Astrocyte of the cerebellum (primary cell): ENCODE measurements around the gene KCTD14.
A peak's percentile ranks its signal among the peaks of the same experiment; 100 is the strongest.

Experiments
- DNase-seq: peaks from one replicate; pipeline ENCODE4 v3.0.0-alpha.2; 2011; ENCODE audit warnings: low read depth
- H3K4me3 ChIP-seq: 2 replicates; pipeline ENCODE4 v1.5.1; 2011; ENCODE audit warnings: mild to moderate bottlenecking, low read depth, low read length, moderate library complexity
- CTCF ChIP-seq: IDR thresholded peaks from 2 replicates; pipeline ENCODE4 v1.5.1; 2012; ENCODE audit warnings: low read length, low read depth, moderate library complexity, mild to moderate bottlenecking; ENCODE audit errors: missing control alignments
- in situ Hi-C: cut with HindIII; loops from 2 replicates; pipeline ENCODE4 v1.10.0; 2017; ENCODE audit warnings: low sequenced_read_pairs

KCTD14 gene

DNA sequence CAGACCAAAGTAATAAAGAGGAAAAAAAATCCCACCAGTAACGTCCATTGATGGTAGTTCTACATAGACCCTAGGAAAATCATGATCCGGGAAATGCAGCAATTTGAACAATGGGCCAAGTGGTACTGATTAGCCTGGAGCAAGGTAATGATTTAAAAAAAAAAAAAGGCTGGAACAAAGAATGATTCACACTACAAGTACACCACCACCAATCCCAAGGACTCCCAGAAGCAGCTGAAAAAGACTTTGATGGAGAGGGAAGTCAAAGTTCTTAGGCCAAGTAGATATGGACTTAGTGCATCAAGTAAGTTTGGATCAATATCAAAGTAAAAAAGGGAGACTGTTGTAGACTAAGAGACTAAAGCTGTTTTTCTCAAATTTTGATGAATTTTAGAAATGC lies 11.8 kb downstream of the KCTD14 start:
- H3K4me3 ChIP-seq: no peak overlapping the region
- in situ Hi-C loops: no loop called here
- DNase-seq: no peak
- TF ChIP-seq CTCF: no peak

GRCh38 chr11:78010755-78011154 lies 12.3 kb downstream of the KCTD14 start:
- DNase-seq: no peak
- H3K4me3 ChIP-seq: no peak overlapping the region
- no peak for TF ChIP-seq CTCF
- in situ Hi-C loops: no loop called here

DNA sequence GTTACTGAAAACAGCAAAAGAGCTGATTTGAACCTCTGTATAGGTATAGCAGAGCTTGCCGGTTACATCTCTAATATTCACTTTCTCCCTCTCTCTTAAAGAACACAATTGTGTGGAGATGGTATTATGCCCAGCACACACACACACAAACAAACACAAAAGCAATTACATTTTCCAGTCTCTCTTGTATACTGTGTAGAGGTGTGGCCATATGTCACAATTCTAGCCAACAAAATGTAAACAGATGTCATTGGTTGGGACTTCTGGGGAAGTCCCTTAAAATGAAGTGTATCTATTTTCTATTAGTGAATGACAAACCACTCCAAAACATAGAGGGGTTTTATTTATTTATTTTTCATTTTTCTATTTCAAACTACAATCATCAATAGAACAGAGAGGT lies 12.8 kb downstream of the KCTD14 start:
- H3K4me3 ChIP-seq: no peak overlapping the region
- no peak for DNase-seq
- in situ Hi-C loops: no loop called here
- TF ChIP-seq CTCF: no peak

- no peak for DNase-seq
- H3K4me3 ChIP-seq: no peak overlapping the region
- in situ Hi-C loops: no loop called here
- no peak for TF ChIP-seq CTCF
Measured at GRCh38 chr11:78009062-78009461, 14.0 kb downstream of the KCTD14 start.

GRCh38 chr11:78000193-78000592 lies 22.9 kb downstream of the KCTD14 start:
- peak; percentile 70 for DNase-seq
- peak; percentile 71 for TF ChIP-seq CTCF
- in situ Hi-C loops: no loop called here
- no peak overlapping the region for H3K4me3 ChIP-seq

GRCh38 chr11:77999446-78000030 lies 23.5 kb downstream of the KCTD14 start:
- no peak for TF ChIP-seq CTCF
- in situ Hi-C loops: no loop called here
- no peak for DNase-seq
- no peak overlapping the region for H3K4me3 ChIP-seq
